ENCODE data around the gene VAMP2.

The VAMP2 gene

DNA sequence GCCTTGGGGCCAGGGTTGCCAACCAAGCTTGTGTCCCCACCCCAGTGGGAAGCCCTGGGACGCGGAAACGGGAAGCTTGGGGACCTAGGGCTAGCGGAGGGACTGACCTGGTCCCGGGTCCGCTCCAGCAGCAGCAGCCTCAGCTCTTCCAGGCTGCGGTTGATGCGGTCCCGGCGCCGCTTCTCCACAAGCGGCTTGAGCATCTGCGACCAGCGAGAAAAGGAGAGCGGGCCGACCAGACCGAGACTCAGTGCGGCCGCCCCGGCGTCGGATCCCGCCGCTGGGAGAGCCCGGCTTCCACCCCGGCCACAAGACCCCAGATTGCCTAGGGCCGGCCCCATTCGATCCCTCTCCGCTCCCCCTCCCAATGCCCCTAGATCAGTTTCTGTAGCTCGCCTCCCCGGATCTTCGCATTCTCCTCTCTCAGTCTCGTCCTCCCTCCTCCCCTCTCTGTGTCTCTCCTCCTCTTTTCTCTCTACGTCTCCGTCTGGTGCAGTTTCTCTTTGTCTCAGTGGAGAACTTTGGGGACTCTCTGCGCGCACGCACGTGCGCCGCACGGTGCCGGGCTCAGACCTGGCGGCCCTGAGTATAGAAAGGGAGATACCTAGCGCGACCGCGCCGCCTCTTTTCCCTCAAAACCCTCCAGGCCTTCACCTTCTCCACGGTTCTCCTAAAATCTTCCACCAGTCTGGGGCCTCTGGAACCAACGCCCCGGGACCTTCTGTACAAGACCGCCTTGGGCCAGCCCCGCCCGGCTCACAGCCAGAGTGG, 39.6 kb downstream of the VAMP2 start:
- DNase-seq = no peak

DNA sequence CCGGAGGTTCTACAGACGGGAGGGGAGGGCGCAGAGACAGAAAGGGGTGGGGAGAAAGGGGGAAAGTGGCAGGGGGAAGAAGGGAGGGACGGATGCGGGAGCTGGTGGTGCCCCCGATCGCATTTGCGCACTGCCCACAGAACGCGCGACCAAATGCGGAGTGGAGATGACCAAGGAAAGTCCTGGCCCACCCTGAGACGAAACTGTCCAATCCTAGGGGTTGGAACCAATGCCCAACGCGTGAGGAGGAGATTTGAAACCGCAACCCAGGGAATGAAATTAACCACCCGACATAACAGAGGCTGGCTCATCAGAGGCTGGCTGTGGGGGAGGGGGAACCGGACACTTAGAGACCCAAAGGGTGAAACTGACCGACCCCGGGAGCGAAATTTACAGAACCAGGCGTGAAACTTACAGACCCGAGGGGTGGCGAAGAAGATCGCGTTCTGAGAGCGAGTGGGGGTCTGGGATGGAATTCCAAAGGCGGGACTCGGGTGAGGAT, 40.3 kb downstream of the VAMP2 start:
- DNase-seq = no peak

- DNase-seq = no peak
Measured at GRCh38 chr17:8121681-8122421, 40.9 kb downstream of the VAMP2 start.

- DNase-seq = no peak
Measured at GRCh38 chr17:8121407-8121680, 41.4 kb downstream of the VAMP2 start.

GRCh38 chr17:8120520-8121406, 42.0 kb downstream of the VAMP2 start:
- peak; percentile 45 for DNase-seq

- peak; percentile 68 for DNase-seq
Measured at GRCh38 chr17:8119581-8120519, 42.9 kb downstream of the VAMP2 start.

GRCh38 chr17:8118769-8119580, 43.8 kb downstream of the VAMP2 start:
- DNase-seq = peak; percentile 78

DNA sequence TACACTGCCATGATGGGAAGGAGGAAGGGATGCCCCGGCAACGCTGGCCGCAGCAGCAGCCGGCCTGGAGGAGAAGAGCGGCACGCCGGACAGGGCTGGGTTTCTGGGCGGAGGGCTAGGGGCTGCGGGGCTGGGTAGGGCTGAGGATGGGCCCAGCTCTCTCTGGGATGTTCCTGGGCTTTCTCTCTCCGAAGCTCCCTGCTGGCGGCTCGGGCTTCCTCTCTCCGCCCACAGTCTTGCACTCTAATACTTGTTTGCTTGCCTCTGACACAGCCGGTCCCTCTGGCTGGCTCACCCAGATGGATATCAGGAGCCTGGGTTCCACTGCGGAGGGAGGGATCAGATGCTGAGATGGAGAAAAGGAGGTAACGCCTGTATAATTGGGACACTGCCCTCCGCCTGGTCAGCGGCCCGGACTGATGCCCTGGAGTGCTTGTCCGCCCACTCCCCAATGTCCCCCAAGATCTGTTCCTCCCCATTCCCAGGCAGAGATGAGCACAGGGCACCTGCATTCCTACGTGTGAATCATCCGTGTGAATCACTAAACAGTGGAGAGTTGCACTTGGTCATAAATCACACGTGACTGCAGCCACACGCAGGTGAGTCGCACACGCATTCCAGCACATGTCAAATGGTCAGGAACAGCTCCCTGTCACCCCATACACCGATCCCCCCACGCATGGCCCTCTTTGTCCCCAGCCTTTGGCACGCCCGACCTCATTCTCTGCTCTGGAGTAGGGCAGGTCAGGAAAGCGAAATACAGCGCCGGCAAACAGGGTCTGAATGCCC, 44.6 kb downstream of the VAMP2 start, which contains the start of gene ALOXE3:
Gene ALOXE3 (minus strand): TSS at position 535 of the 789 bp plus-strand sequence. CDS start 524 bp downstream, at position 11.
- DNase-seq = no peak

GRCh38 chr17:8117367-8117979, 45.3 kb downstream of the VAMP2 start:
- no peak for DNase-seq

DNA sequence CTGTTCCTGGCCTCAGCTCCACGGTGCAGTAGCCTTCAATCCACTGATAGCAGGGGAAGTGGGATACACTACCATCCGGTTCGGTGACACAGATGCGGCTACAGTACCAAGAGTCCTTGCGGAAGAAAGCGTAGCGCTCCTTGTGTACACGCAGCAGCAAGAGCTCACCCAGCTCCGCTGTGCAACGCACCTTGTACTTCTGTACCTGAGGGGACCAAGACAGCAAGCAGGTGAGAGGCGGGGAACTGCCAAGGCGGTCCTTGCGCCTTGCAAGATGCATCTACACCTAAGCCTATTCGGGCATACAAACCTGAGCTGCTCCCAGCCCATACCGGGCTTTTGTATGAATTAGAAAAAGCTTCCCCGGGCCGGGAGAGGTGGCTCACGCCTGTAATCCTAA, 46.0 kb downstream of the VAMP2 start:
- DNase-seq = no peak

DNA sequence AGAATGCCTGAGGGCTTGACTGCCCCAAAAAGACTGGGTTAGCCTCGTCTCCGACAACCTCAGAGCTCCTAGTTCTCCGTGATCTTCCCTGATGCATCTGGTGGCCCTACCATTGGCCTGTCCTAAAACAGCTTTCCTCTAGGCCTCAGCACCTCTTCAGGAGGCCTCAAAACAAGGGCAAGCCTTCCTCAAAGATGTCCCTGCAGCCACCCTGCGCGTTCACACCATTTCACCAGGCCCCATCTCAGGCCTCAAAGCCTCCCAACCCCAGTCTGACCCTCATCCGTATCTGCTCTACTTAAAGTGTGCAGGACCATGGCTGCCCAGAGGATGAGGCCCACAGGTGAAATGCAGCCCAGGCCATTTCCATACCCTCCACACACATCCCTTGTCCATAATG, 51.8 kb downstream of the VAMP2 start:
- DNase-seq = no peak

GRCh38 chr17:8110456-8110804, 52.3 kb downstream of the VAMP2 start:
- DNase-seq = no peak

GRCh38 chr17:8109661-8110455, 52.9 kb downstream of the VAMP2 start:
- DNase-seq = peak; percentile 76
